Breast epithelium (tissue), 4 donors: ENCODE results near the gene DNASE1L3. TPM values are rescaled to one million over a fixed set of nuclear protein-coding genes. Genes with fewer than 3 reads are reported as not detected.
A peak's percentile ranks its signal among the peaks of the same experiment; 100 is the strongest.

Experiments
- DNase-seq, 2 donors: peaks; one replicate each; pipeline ENCODE4 v3.0.0-alpha.2; 2019; ENCODE audit warnings: low spot score in 2 of 2
- H3K27ac ChIP-seq, 2 donors: fragments of 200-600 bp; sonication (generic) in 1 of 2; one replicate each; pipeline ENCODE4 v1.5.1; 2016 to 2019; ENCODE audit warnings: mild to moderate bottlenecking in 1 of 2
- H3K27me3 ChIP-seq, 2 donors: fragments of 200-600 bp; sonication (generic) in 1 of 2; one replicate each; pipeline versions ENCODE4 v1.5.1 to v1.6.0; 2017 to 2019; ENCODE audit warnings: control low read depth in 1 of 2, mild to moderate bottlenecking in 1 of 2
- H3K36me3 ChIP-seq: fragments of 200-600 bp; one replicate; pipeline ENCODE4 v1.5.1; 2019
- H3K4me1 ChIP-seq, 2 donors: fragments of 200-600 bp; sonication (generic); one replicate each; pipeline ENCODE4 v1.5.1; 2016 to 2019; ENCODE audit warnings: control low read depth in 1 of 2
- H3K4me3 ChIP-seq, 3 donors: fragments of 200-600 bp; sonication (generic); 1 replicate in 2 of 3; 2 replicates in 1 of 3; pipeline ENCODE4 v1.5.1; 2016 to 2019; ENCODE audit warnings: mild to moderate bottlenecking in 3 of 3, moderate library complexity in 2 of 3
- H3K9me3 ChIP-seq, 2 donors: fragments of 200-600 bp; sonication (generic) in 1 of 2; one replicate each; pipeline ENCODE4 v1.5.1; 2016 to 2019; ENCODE audit warnings: control low read depth in 1 of 2
- CTCF ChIP-seq, 3 donors: fragments of 450-650 bp; IDR thresholded peaks; one replicate each; pipeline ENCODE4 v1.5.1; 2016 to 2017; ENCODE audit warnings: antibody characterized with exemption in 3 of 3, mild to moderate bottlenecking in 3 of 3, moderate library complexity in 3 of 3
- POLR2A ChIP-seq: fragments of 450-650 bp; IDR thresholded peaks from one replicate; pipeline ENCODE4 v1.6.1; 2016; ENCODE audit warnings: antibody characterized with exemption, mild to moderate bottlenecking, moderate library complexity
- POLR2AphosphoS5 ChIP-seq, 3 donors: sonication (generic); formaldehyde crosslinking; IDR thresholded peaks; one replicate each; pipeline ENCODE4 v1.6.1; 2017; ENCODE audit warnings: antibody characterized with exemption in 3 of 3
- intact Hi-C: fragments of 100-400 bp; cut with DNase I; formaldehyde crosslinking; loops from one replicate; pipeline ENCODE4 v1.15.1; 2023; ENCODE audit warnings: low total_unique reads
- total RNA-seq, 3 donors: library from RNA; depleted of rRNA; stranded (reverse); fragments of >200 nt; gene quantifications; one replicate each; pipeline ENCODE4 v1.1.0, GENCODE V29; 2016

DNASE1L3 gene
- total RNA-seq, 3 donors from 2014 or later, result 0.44 to 9.2 (median 5.6) TPM

GRCh38 chr3:58238830-58239229 lies 28.1 kb upstream of the DNASE1L3 start:
- no peak for DNase-seq
- H3K27ac ChIP-seq, result no peak overlapping the region
- no peaks in the 10 kb centered on the region for H3K9me3 ChIP-seq
- no peaks in the 10 kb centered on the region for H3K27me3 ChIP-seq
- no peaks in the 10 kb centered on the region for H3K36me3 ChIP-seq
- H3K4me3 ChIP-seq, result peak overlapping the region; percentile 85 to 87 (median 86)
- TF ChIP-seq CTCF (IDR thresholded peaks at IDR 0.05) (no peak), POLR2A (no peak), POLR2AphosphoS5 (IDR thresholded peaks at IDR 0.05) (no peak)
- H3K4me1 ChIP-seq, result peaks cover 0 to 4% of the 10 kb centered on the region in 2 donors
- intact Hi-C loops, result no loop called here

- peak overlapping the region; percentile 65 to 82 for H3K27ac ChIP-seq
- DNase-seq, result peak in 1 of 2 donors; percentile 57
- H3K27me3 ChIP-seq, result no peaks in the 10 kb centered on the region
- intact Hi-C loops, result no loop called here
- no peaks in the 10 kb centered on the region for H3K9me3 ChIP-seq
- TF ChIP-seq CTCF (IDR thresholded peaks at IDR 0.05) (no peak), POLR2AphosphoS5 (IDR thresholded peaks at IDR 0.05) (peak in 1 of 3 donors; percentile 17), POLR2A (no peak)
- H3K4me1 ChIP-seq, result peaks cover 0 to 4% of the 10 kb centered on the region in 2 donors
- H3K36me3 ChIP-seq, result no peaks in the 10 kb centered on the region
- peak overlapping the region; percentile 85 to 87 (median 86) for H3K4me3 ChIP-seq
Measured at GRCh38 chr3:58237941-58238681, 27.3 kb upstream of the DNASE1L3 start.

- Histone ChIP-seq H3K4me1 (peaks cover 0 to 4% of the 10 kb centered on the region in 2 donors), H3K4me3 (peak within 1 kb of the TSS; percentile 85 to 87 (median 86)), H3K27ac (peak within 1 kb of the TSS; percentile 65 to 82), H3K9me3 (no peaks in the 10 kb centered on the region), H3K36me3 (no peaks in the 10 kb centered on the region), H3K27me3 (no peaks in the 10 kb centered on the region)
- no peak for TF ChIP-seq POLR2A
- TF ChIP-seq POLR2AphosphoS5 (IDR thresholded peaks at IDR 0.05), result no peak
- no peak for TF ChIP-seq CTCF (IDR thresholded peaks at IDR 0.05)
- intact Hi-C loops, result no loop called here
- peak; percentile 43 to 65 for DNase-seq
Measured at GRCh38 chr3:58237238-58237940, 26.6 kb upstream of the DNASE1L3 start, which contains the start of gene ABHD6. TSS of gene ABHD6 (plus strand) at chr3:58237792. CDS start at chr3:58256587, 18,795 bp downstream.

GRCh38 chr3:58236527-58237237 lies 25.9 kb upstream of the DNASE1L3 start:
- H3K36me3 ChIP-seq, result no peaks in the 10 kb centered on the region
- H3K4me1 ChIP-seq, result peaks cover 0 to 4% of the 10 kb centered on the region in 2 donors
- no peaks in the 10 kb centered on the region for H3K9me3 ChIP-seq
- H3K27me3 ChIP-seq, result no peaks in the 10 kb centered on the region
- no peak for DNase-seq
- H3K27ac ChIP-seq, result peak overlapping the region; percentile 65 to 82
- peak overlapping the region; percentile 85 to 87 (median 86) for H3K4me3 ChIP-seq
- intact Hi-C loops, result no loop called here
- TF ChIP-seq POLR2A (no peak), CTCF (IDR thresholded peaks at IDR 0.05) (no peak), POLR2AphosphoS5 (IDR thresholded peaks at IDR 0.05) (no peak)
